ENCODE measurements around the gene HDAC4. TPM values are rescaled to one million over a fixed set of nuclear protein-coding genes. Genes with fewer than 3 reads are reported as not detected.

HDAC4 gene
- total and polyA plus RNA-seq, 2 donors (not counting 1 experiment from before 2014, with no cell fraction given), result 13.5 to 46.0 TPM

DNA sequence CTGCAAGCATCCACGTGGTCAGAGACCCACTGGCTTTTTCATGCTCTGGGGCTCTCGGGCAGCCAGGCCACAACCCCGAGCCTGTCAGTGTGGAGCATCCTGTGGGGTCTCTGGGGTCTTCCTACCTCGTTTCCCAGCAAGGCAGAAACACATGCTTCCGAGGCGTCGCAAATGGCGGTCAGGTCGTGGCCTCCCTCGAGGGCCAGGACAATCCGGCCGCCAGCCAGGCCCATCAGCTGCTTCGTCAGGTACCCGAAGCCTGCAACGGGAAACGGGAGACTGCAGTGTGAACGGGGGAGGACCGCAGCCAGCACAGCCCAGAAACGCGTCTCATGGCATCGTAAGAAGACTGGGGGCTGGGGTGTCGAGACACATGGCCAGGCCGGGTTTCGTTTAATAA is 334.2 kb downstream of the HDAC4 start:
- CTCF ChIA-PET, result no interaction called here

GRCh38 chr2:239065962-239066361 is 334.9 kb downstream of the HDAC4 start:
- 95% methylated on average over 10 of the region's 11 CpGs for WGBS (ENCODE audit: insufficient coverage)
- H3K27ac Mint-ChIP-seq, result no peak overlapping the region
- intact Hi-C loops (cut with micrococcal nuclease), result no loop called here
- Histone ChIP-seq H3K4me1 (ENCODE audit: control insufficient read depth in 2 of 2, insufficient read depth in 2 of 2, low read length in 2 of 2) (no peaks in the 10 kb centered on the region), H3K79me2 (ENCODE audit: control insufficient read depth, insufficient read depth, low read length) (no peaks in the 10 kb centered on the region), H3K27ac (ENCODE audit: low read length in 2 of 2) (no peak overlapping the region), H3K9me3 (ENCODE audit: control extremely low read depth in 1 of 3, control insufficient read depth in 2 of 3, insufficient read depth in 1 of 3, low read length in 2 of 3) (no peaks in the 10 kb centered on the region), H3K4me3 (ENCODE audit: control extremely low read depth in 1 of 5, extremely low read depth in 1 of 5, insufficient read depth in 1 of 5, low read depth in 2 of 5, low read length in 4 of 5) (no peak overlapping the region), H4K20me1 (ENCODE audit: control insufficient read depth, insufficient read depth, low read length, poor library complexity, severe bottlenecking) (no peaks in the 10 kb centered on the region), H3K4me2 (replicated peaks; ENCODE audit: low read depth, low read length, poor library complexity, severe bottlenecking) (no peak overlapping the region), H3K36me3 (replicated peaks in 1 of 2; ENCODE audit: control extremely low read depth in 1 of 2, control insufficient read depth in 1 of 2, extremely low read depth in 1 of 2, insufficient read depth in 2 of 2, low read length in 1 of 2) (peaks cover 1 to 7% of the 10 kb centered on the region in 2 experiments), H3K9ac (ENCODE audit: low read length) (no peak overlapping the region), H2AFZ (ENCODE audit: insufficient read depth, low read depth, low read length, poor library complexity, severe bottlenecking) (no peak overlapping the region), H3K27me3 (replicated peaks in 1 of 4; ENCODE audit: control extremely low read depth in 1 of 4, control insufficient read depth in 3 of 4, insufficient read depth in 4 of 4, low read length in 3 of 4) (no peaks in the 10 kb centered on the region)
- H3K4me3 Mint-ChIP-seq, result no peak overlapping the region
- ATAC-seq (ENCODE audit: low read depth) (no peak), DNase-seq (no peak)
- ChIA-PET CTCF (no interaction called here), POLR2A (no interaction called here)
- TF ChIP-seq EZH2 (IDR thresholded peaks at IDR 0.05; ENCODE audit: borderline replicate concordance, insufficient read depth, low read depth, low read length, poor library complexity, severe bottlenecking), result no peak
- H3K9me3 Mint-ChIP-seq (ENCODE audit: insufficient read depth), result no peaks in the 10 kb centered on the region
- H3K4me1 Mint-ChIP-seq, result no peaks in the 10 kb centered on the region
- no peaks in the 10 kb centered on the region for H3K27me3 Mint-ChIP-seq

More for the DNA sequence above, 334.2 kb downstream of the HDAC4 start:
- no peaks in the 10 kb centered on the region for H4K20me1 ChIP-seq (ENCODE audit: control insufficient read depth, insufficient read depth, low read length, poor library complexity, severe bottlenecking)
- DNase-seq, result no peak
- no peak overlapping the region for H3K4me3 Mint-ChIP-seq
- H3K36me3 ChIP-seq (replicated peaks in 1 of 2; ENCODE audit: control extremely low read depth in 1 of 2, control insufficient read depth in 1 of 2, extremely low read depth in 1 of 2, insufficient read depth in 2 of 2, low read length in 1 of 2), result peaks cover 4 to 10% of the 10 kb centered on the region in 2 experiments
- H3K9ac ChIP-seq (ENCODE audit: low read length), result no peak overlapping the region
- no peak for TF ChIP-seq EZH2 (IDR thresholded peaks at IDR 0.05; ENCODE audit: borderline replicate concordance, insufficient read depth, low read depth, low read length, poor library complexity, severe bottlenecking)
- TF ChIP-seq, protein P1, sequence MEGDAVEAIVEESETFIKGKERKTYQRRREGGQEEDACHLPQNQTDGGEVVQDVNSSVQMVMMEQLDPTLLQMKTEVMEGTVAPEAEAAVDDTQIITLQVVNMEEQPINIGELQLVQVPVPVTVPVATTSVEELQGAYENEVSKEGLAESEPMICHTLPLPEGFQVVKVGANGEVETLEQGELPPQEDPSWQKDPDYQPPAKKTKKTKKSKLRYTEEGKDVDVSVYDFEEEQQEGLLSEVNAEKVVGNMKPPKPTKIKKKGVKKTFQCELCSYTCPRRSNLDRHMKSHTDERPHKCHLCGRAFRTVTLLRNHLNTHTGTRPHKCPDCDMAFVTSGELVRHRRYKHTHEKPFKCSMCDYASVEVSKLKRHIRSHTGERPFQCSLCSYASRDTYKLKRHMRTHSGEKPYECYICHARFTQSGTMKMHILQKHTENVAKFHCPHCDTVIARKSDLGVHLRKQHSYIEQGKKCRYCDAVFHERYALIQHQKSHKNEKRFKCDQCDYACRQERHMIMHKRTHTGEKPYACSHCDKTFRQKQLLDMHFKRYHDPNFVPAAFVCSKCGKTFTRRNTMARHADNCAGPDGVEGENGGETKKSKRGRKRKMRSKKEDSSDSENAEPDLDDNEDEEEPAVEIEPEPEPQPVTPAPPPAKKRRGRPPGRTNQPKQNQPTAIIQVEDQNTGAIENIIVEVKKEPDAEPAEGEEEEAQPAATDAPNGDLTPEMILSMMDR (IDR thresholded peaks at IDR 0.05), result no peak
- H3K4me1 ChIP-seq (ENCODE audit: control insufficient read depth in 2 of 2, insufficient read depth in 2 of 2, low read length in 2 of 2), result no peaks in the 10 kb centered on the region
- POLR2A ChIA-PET, result no interaction called here
- H3K9me3 ChIP-seq (ENCODE audit: control extremely low read depth in 1 of 3, control insufficient read depth in 2 of 3, insufficient read depth in 1 of 3, low read length in 2 of 3), result peaks cover 0 to 2% (median 0%) of the 10 kb centered on the region in 3 donors
- H3K9me3 Mint-ChIP-seq (ENCODE audit: insufficient read depth), result no peaks in the 10 kb centered on the region
- H3K4me3 ChIP-seq (ENCODE audit: control extremely low read depth in 1 of 5, extremely low read depth in 1 of 5, insufficient read depth in 1 of 5, low read depth in 2 of 5, low read length in 4 of 5), result no peak overlapping the region
- no peak overlapping the region for H2AFZ ChIP-seq (ENCODE audit: insufficient read depth, low read depth, low read length, poor library complexity, severe bottlenecking)
- no peaks in the 10 kb centered on the region for H3K79me2 ChIP-seq (ENCODE audit: control insufficient read depth, insufficient read depth, low read length)
- intact Hi-C loops (cut with micrococcal nuclease), result no loop called here
- no peak overlapping the region for H3K27ac ChIP-seq (ENCODE audit: low read length in 2 of 2)
- 94% methylated on average over 24 of the region's 24 CpGs for WGBS (ENCODE audit: insufficient coverage)
- no peaks in the 10 kb centered on the region for H3K27me3 Mint-ChIP-seq
- no peak overlapping the region for H3K27ac Mint-ChIP-seq
- no peaks in the 10 kb centered on the region for H3K27me3 ChIP-seq (replicated peaks in 1 of 4; ENCODE audit: control extremely low read depth in 1 of 4, control insufficient read depth in 3 of 4, insufficient read depth in 4 of 4, low read length in 3 of 4)
- no peak overlapping the region for H3K4me2 ChIP-seq (replicated peaks; ENCODE audit: low read depth, low read length, poor library complexity, severe bottlenecking)
- no peak for ATAC-seq (ENCODE audit: low read depth)
- H3K4me1 Mint-ChIP-seq, result no peaks in the 10 kb centered on the region
